Kidney (tissue), 14 donors: Measurements from ENCODE around the gene NALCN. TPM values are rescaled to one million over a fixed set of nuclear protein-coding genes. Genes with fewer than 3 reads are reported as not detected.

ENCODE experiments used
- DNase-seq, 5 donors: peaks; one replicate each; pipeline ENCODE4 v3.0.0-alpha.2; 2013 to 2020
- FAIRE-seq: peaks from 2 replicates; lab custom pipeline; 2012; peaks lifted over from hg19 to GRCh38; lab: Jason Lieb, UNC
- H3K27ac ChIP-seq, 2 donors: one replicate each; pipeline ENCODE4 v1.7.0; 2013; ENCODE audit warnings: low read depth in 2 of 2, low read length in 2 of 2, inconsistent platforms in 1 of 2
- H3K27me3 ChIP-seq: one replicate; pipeline ENCODE4 v1.7.1; 2013; ENCODE audit warnings: low read length, inconsistent platforms; ENCODE audit not compliant: control insufficient read depth, insufficient read depth
- H3K36me3 ChIP-seq, 3 donors: one replicate each; pipeline versions ENCODE4 v1.7.0 to v1.7.1; 2013; ENCODE audit warnings: low read length in 3 of 3, control low read depth in 1 of 3, inconsistent platforms in 1 of 3; ENCODE audit not compliant: insufficient read depth in 3 of 3, control insufficient read depth in 2 of 3
- H3K4me1 ChIP-seq, 3 donors: one replicate each; pipeline versions ENCODE4 v1.7.0 to v1.7.1; 2013; ENCODE audit warnings: low read length in 3 of 3, inconsistent platforms in 1 of 3, low read depth in 1 of 3; ENCODE audit not compliant: control insufficient read depth in 2 of 3, insufficient read depth in 2 of 3
- H3K4me3 ChIP-seq, 3 donors: one replicate each; pipeline versions ENCODE4 v1.7.0 to v1.8.1; 2013; ENCODE audit warnings: low read length in 3 of 3, control low read depth in 1 of 3, inconsistent platforms in 1 of 3
- H3K9ac ChIP-seq, 3 donors: one replicate each; pipeline versions ENCODE4 v1.7.0 to v1.7.1; 2013; ENCODE audit warnings: low read length in 3 of 3, control low read depth in 1 of 3, inconsistent platforms in 1 of 3
- H3K9me3 ChIP-seq, 3 donors: one replicate each; pipeline versions ENCODE4 v1.7.0 to v1.7.1; 2013; ENCODE audit warnings: low read length in 3 of 3, control low read depth in 1 of 3, inconsistent platforms in 1 of 3; ENCODE audit not compliant: control insufficient read depth in 2 of 3, insufficient read depth in 1 of 3
- intact Hi-C: fragments of 100-400 bp; cut with DNase I; formaldehyde crosslinking; loops from one replicate; pipeline ENCODE4 v1.11.1; 2022
- polyA plus RNA-seq: library from polyadenylated mRNA; stranded (reverse); fragments of 350-450 nt; fragmentation: Illumina TruSeq; extraction: RNeasy Lipid Tissue Mini Kit (QIAGEN cat#74804); gene quantifications from one replicate; pipeline ENCODE4 v1.2.3, GENCODE V29; 2014; ENCODE audit warnings: low read depth, low replicate concordance; ENCODE audit not compliant: insufficient read depth
- total RNA-seq: library from RNA; stranded (reverse); fragmentation: NEBNext Ultra II Directional; extraction: Animal tissue kit (Norgen Biotek cat#: 25700); gene quantifications from one replicate; pipeline ENCODE4 v1.2.1, GENCODE V29; 2021
- TF ChIP-seq, protein P1 (sequence below): IDR thresholded peaks from 3 replicates; pipeline ENCODE4 v1.5.1; 2012; ENCODE audit warnings: mild to moderate bottlenecking, moderate library complexity, borderline replicate concordance; ENCODE audit not compliant: insufficient read depth; ENCODE audit errors: extremely low read depth
- donor health status: control.
- donor health status: control.
- donor health status: control.
- donor health status: control.
- donor health status: control.
- donor health status: DM: yes; HTN: yes; CAD: no.
- donor health status: Normal renal cell carcinoma (clear cell type).

The NALCN gene
- total and polyA plus RNA-seq, 2 donors from 2014 or later, result 0.43 to 2.4 TPM

DNA sequence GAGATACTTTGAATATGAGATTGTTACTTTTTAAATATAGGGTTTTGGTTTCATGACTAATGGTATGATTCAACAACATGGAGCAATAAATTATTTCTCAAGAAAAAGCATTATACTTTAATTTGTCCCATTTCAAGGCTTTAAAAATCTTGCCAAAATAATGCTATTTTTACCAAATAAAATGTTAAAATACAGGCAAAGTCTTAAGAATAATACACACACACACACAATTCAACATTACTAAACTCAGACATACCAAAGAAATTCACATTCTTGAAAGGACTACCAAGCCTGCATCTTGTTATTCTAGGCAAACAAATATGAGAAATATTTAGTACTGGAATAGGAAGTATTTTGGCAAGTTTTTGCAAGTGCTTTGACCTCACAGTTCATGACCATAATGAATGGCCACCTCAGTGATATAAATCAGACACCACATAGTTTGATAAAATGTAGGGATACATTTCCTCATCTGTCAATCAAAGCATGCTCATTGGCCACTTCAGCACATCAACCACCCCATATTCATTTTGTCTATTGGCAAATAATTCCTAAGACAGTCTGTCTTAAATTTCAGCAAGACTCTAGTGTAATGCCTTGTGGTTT, 107.2 kb downstream of the NALCN start:
- Histone ChIP-seq H3K4me3 (no peak overlapping the region), H3K36me3 (no peaks in the 10 kb centered on the region), H3K9me3 (no peaks in the 10 kb centered on the region), H3K4me1 (no peaks in the 10 kb centered on the region), H3K9ac (no peak overlapping the region), H3K27me3 (no peaks in the 10 kb centered on the region), H3K27ac (no peak overlapping the region)
- TF ChIP-seq, protein P1, sequence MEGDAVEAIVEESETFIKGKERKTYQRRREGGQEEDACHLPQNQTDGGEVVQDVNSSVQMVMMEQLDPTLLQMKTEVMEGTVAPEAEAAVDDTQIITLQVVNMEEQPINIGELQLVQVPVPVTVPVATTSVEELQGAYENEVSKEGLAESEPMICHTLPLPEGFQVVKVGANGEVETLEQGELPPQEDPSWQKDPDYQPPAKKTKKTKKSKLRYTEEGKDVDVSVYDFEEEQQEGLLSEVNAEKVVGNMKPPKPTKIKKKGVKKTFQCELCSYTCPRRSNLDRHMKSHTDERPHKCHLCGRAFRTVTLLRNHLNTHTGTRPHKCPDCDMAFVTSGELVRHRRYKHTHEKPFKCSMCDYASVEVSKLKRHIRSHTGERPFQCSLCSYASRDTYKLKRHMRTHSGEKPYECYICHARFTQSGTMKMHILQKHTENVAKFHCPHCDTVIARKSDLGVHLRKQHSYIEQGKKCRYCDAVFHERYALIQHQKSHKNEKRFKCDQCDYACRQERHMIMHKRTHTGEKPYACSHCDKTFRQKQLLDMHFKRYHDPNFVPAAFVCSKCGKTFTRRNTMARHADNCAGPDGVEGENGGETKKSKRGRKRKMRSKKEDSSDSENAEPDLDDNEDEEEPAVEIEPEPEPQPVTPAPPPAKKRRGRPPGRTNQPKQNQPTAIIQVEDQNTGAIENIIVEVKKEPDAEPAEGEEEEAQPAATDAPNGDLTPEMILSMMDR, result no peak
- intact Hi-C loops, result no loop called here
- DNase-seq (no peak), FAIRE-seq (peak; percentile 47)

- no peak for FAIRE-seq
- intact Hi-C loops, result no loop called here
- Histone ChIP-seq H3K9ac (no peak overlapping the region), H3K27ac (no peak overlapping the region), H3K36me3 (no peaks in the 10 kb centered on the region), H3K9me3 (no peaks in the 10 kb centered on the region), H3K4me1 (no peaks in the 10 kb centered on the region), H3K4me3 (no peak overlapping the region), H3K27me3 (no peaks in the 10 kb centered on the region)
- DNase-seq, result no peak
- TF ChIP-seq, protein P1, result no peak
These were observed 107.9 kb downstream of the NALCN start for GRCh38 chr13:101308247-101309013.

- DNase-seq (no peak), FAIRE-seq (no peak)
- H3K27ac ChIP-seq, result no peak overlapping the region
- TF ChIP-seq, protein P1, result no peak
- H3K4me1 ChIP-seq, result no peaks in the 10 kb centered on the region
- intact Hi-C loops, result no loop called here
- H3K27me3 ChIP-seq, result no peaks in the 10 kb centered on the region
- no peak overlapping the region for H3K4me3 ChIP-seq
- H3K9ac ChIP-seq, result no peak overlapping the region
- H3K9me3 ChIP-seq, result no peaks in the 10 kb centered on the region
- H3K36me3 ChIP-seq, result no peaks in the 10 kb centered on the region
These were observed 109.1 kb downstream of the NALCN start for GRCh38 chr13:101307181-101307701.
